Natural killer cell treated with Interleukin-12 subunit alpha and Interleukin-12 subunit beta and Interleukin-15 and Interleukin-18, amount 100 ng/mL, for 72 hours (primary cell): ENCODE measurements around the gene FN1. TPM values are rescaled to one million over a fixed set of nuclear protein-coding genes. Genes with fewer than 3 reads are reported as not detected.

ENCODE experiments used
- ATAC-seq, 2 donors: fragments of 150-1000 bp; cut with Tn5 transposase in 1 of 2; sonication (Bioruptor Pico), chemical (Tn5 transposase) in 1 of 2; 2 replicates each; pipeline ENCODE4 v1.10.0; 2021
- DNase-seq: peaks from one replicate; pipeline ENCODE4 v3.0.0; 2022; ENCODE audit warnings: low spot score
- H3K27ac Mint-ChIP-seq, 2 donors: 1 replicate in 1 of 2; 2 replicates in 1 of 2; pipeline ENCODE4 v1.8.0; 2022; ENCODE audit warnings: mixed read lengths in 2 of 2, mild to moderate bottlenecking in 1 of 2, moderate library complexity in 1 of 2
- H3K27me3 Mint-ChIP-seq, 2 donors: 1 replicate in 1 of 2; 2 replicates in 1 of 2; pipeline ENCODE4 v1.8.0; 2022; ENCODE audit warnings: mixed read lengths in 2 of 2
- H3K36me3 Mint-ChIP-seq: one replicate; pipeline ENCODE4 v1.8.0; 2022; ENCODE audit warnings: mixed read lengths
- H3K4me1 Mint-ChIP-seq, 2 donors: 1 replicate in 1 of 2; 2 replicates in 1 of 2; pipeline ENCODE4 v1.8.0; 2022; ENCODE audit warnings: low read depth in 2 of 2, mixed read lengths in 2 of 2, mild to moderate bottlenecking in 1 of 2
- H3K4me3 Mint-ChIP-seq: one replicate; pipeline ENCODE4 v1.8.0; 2022; ENCODE audit warnings: mixed read lengths
- H3K9me3 Mint-ChIP-seq: 2 replicates; pipeline ENCODE4 v1.8.0; 2022; ENCODE audit warnings: mixed read lengths
- total RNA-seq, 2 donors: library from RNA; stranded (reverse); gene quantifications; one replicate each; pipeline ENCODE4 v1.2.3, GENCODE V29; 2022

FN1 gene
- total RNA-seq, 2 donors from 2014 or later: 8.7 to 8.8 TPM

GRCh38 chr2:215347878-215348277 lies 88.0 kb downstream of the FN1 start:
- Mint-ChIP-seq H3K27ac (no peak overlapping the region), H3K27me3 (no peaks in the 10 kb centered on the region), H3K9me3 (no peaks in the 10 kb centered on the region), H3K4me3 (no peak overlapping the region), H3K4me1 (no peaks in the 10 kb centered on the region), H3K36me3 (peaks cover 16% of the 10 kb centered on the region)
- DNase-seq (no peak), ATAC-seq (no peak)

- no peak for DNase-seq
- H3K4me3 Mint-ChIP-seq: no peak overlapping the region
- peaks cover 47% of the 10 kb centered on the region for H3K36me3 Mint-ChIP-seq
- no peaks in the 10 kb centered on the region for H3K4me1 Mint-ChIP-seq
- no peak overlapping the region for H3K27ac Mint-ChIP-seq
- H3K27me3 Mint-ChIP-seq: no peaks in the 10 kb centered on the region
- H3K9me3 Mint-ChIP-seq: no peaks in the 10 kb centered on the region
- no peak for ATAC-seq
Measured at GRCh38 chr2:215338883-215339679, 96.8 kb downstream of the FN1 start.

GRCh38 chr2:215332872-215333595 lies 102.8 kb downstream of the FN1 start:
- DNase-seq (no peak), ATAC-seq (no peak)
- Mint-ChIP-seq H3K4me3 (no peak overlapping the region), H3K36me3 (peaks cover 41% of the 10 kb centered on the region), H3K27me3 (no peaks in the 10 kb centered on the region), H3K9me3 (no peaks in the 10 kb centered on the region), H3K27ac (no peak overlapping the region), H3K4me1 (peaks cover 0 to 2% of the 10 kb centered on the region in 2 donors)

- ATAC-seq (no peak), DNase-seq (no peak)
- H3K4me1 Mint-ChIP-seq: peaks cover 9 to 14% of the 10 kb centered on the region in 2 donors
- H3K4me3 Mint-ChIP-seq: no peak overlapping the region
- H3K36me3 Mint-ChIP-seq: peaks cover 28% of the 10 kb centered on the region
- H3K27ac Mint-ChIP-seq: no peak overlapping the region
- H3K27me3 Mint-ChIP-seq: no peaks in the 10 kb centered on the region
- no peaks in the 10 kb centered on the region for H3K9me3 Mint-ChIP-seq
Measured at GRCh38 chr2:215328066-215328465, 107.8 kb downstream of the FN1 start.

- Mint-ChIP-seq H3K9me3 (no peaks in the 10 kb centered on the region), H3K4me3 (no peak overlapping the region), H3K4me1 (peaks cover 24 to 25% of the 10 kb centered on the region in 2 donors), H3K27ac (no peak overlapping the region), H3K27me3 (no peaks in the 10 kb centered on the region), H3K36me3 (peaks cover 33% of the 10 kb centered on the region)
- ATAC-seq (no peak), DNase-seq (no peak)
Measured at GRCh38 chr2:215324811-215325210, 111.1 kb downstream of the FN1 start.

GRCh38 chr2:215320679-215321078 lies 115.2 kb downstream of the FN1 start:
- Mint-ChIP-seq H3K27me3 (no peaks in the 10 kb centered on the region), H3K4me3 (no peak overlapping the region), H3K36me3 (peaks cover 29% of the 10 kb centered on the region), H3K27ac (no peak overlapping the region), H3K4me1 (peaks cover 19 to 29% of the 10 kb centered on the region in 2 donors), H3K9me3 (no peaks in the 10 kb centered on the region)
- DNase-seq (no peak), ATAC-seq (no peak)

GRCh38 chr2:215320102-215320501 lies 115.8 kb downstream of the FN1 start:
- no peak for ATAC-seq
- H3K27me3 Mint-ChIP-seq: no peaks in the 10 kb centered on the region
- peaks cover 29% of the 10 kb centered on the region for H3K36me3 Mint-ChIP-seq

GRCh38 chr2:215319500-215319899 lies 116.4 kb downstream of the FN1 start:
- H3K4me3 Mint-ChIP-seq: no peak overlapping the region
- no peaks in the 10 kb centered on the region for H3K9me3 Mint-ChIP-seq
- DNase-seq (no peak), ATAC-seq (no peak)
- peaks cover 33% of the 10 kb centered on the region for H3K36me3 Mint-ChIP-seq
- no peak overlapping the region for H3K27ac Mint-ChIP-seq
- peaks cover 19 to 32% of the 10 kb centered on the region in 2 donors for H3K4me1 Mint-ChIP-seq
- H3K27me3 Mint-ChIP-seq: no peaks in the 10 kb centered on the region

More at GRCh38 chr2:215320102-215320501, 115.8 kb downstream of the FN1 start:
- Mint-ChIP-seq H3K4me1 (peaks cover 19 to 29% of the 10 kb centered on the region in 2 donors), H3K9me3 (no peaks in the 10 kb centered on the region), H3K27ac (no peak overlapping the region), H3K4me3 (no peak overlapping the region)
- no peak for DNase-seq

GRCh38 chr2:215316336-215316735 lies 119.5 kb downstream of the FN1 start:
- Mint-ChIP-seq H3K9me3 (no peaks in the 10 kb centered on the region), H3K27me3 (no peaks in the 10 kb centered on the region), H3K4me3 (no peak overlapping the region), H3K27ac (peak overlapping the region in 1 of 2 donors; percentile 33), H3K36me3 (peaks cover 22% of the 10 kb centered on the region), H3K4me1 (peaks cover 23 to 32% of the 10 kb centered on the region in 2 donors)
- ATAC-seq: no peak
- no peak for DNase-seq

- Mint-ChIP-seq H3K9me3 (no peaks in the 10 kb centered on the region), H3K27ac (no peak overlapping the region), H3K36me3 (peaks cover 16% of the 10 kb centered on the region), H3K4me3 (no peak overlapping the region), H3K4me1 (peaks cover 16 to 25% of the 10 kb centered on the region in 2 donors), H3K27me3 (no peaks in the 10 kb centered on the region)
- no peak for DNase-seq
- no peak for ATAC-seq
Measured at GRCh38 chr2:215315301-215315700, 120.6 kb downstream of the FN1 start.

GRCh38 chr2:215314896-215315295 lies 121.0 kb downstream of the FN1 start:
- no peaks in the 10 kb centered on the region for H3K27me3 Mint-ChIP-seq
- no peak overlapping the region for H3K4me3 Mint-ChIP-seq
- H3K4me1 Mint-ChIP-seq: peaks cover 14 to 22% of the 10 kb centered on the region in 2 donors
- ATAC-seq: no peak
- no peaks in the 10 kb centered on the region for H3K9me3 Mint-ChIP-seq
- no peak overlapping the region for H3K27ac Mint-ChIP-seq
- peaks cover 12% of the 10 kb centered on the region for H3K36me3 Mint-ChIP-seq
- no peak for DNase-seq

GRCh38 chr2:215313255-215313613 lies 122.6 kb downstream of the FN1 start:
- H3K4me1 Mint-ChIP-seq: peaks cover 14 to 22% of the 10 kb centered on the region in 2 donors
- peak overlapping the region; percentile 88 for H3K4me3 Mint-ChIP-seq
- no peaks in the 10 kb centered on the region for H3K27me3 Mint-ChIP-seq

GRCh38 chr2:215311625-215312396 lies 124.1 kb downstream of the FN1 start, which contains the start of gene ATIC:
Gene ATIC, plus strand, starts transcription at chr2:215312059. Its CDS starts 84 bp downstream, at chr2:215312143.
- peak within 1 kb of the TSS; percentile 67 to 81 for H3K27ac Mint-ChIP-seq
- H3K27me3 Mint-ChIP-seq: no peaks in the 10 kb centered on the region
- peak within 1 kb of the TSS; percentile 88 for H3K4me3 Mint-ChIP-seq
- H3K9me3 Mint-ChIP-seq: no peaks in the 10 kb centered on the region
- ATAC-seq (peak; percentile 99 to 100), DNase-seq (peak; percentile 95)
- peaks cover 9% of the 10 kb centered on the region for H3K36me3 Mint-ChIP-seq
- peaks cover 14 to 22% of the 10 kb centered on the region in 2 donors for H3K4me1 Mint-ChIP-seq

More at GRCh38 chr2:215313255-215313613, 122.6 kb downstream of the FN1 start:
- Mint-ChIP-seq H3K36me3 (peaks cover 9% of the 10 kb centered on the region), H3K27ac (peak overlapping the region; percentile 67 to 81), H3K9me3 (no peaks in the 10 kb centered on the region)
- ATAC-seq (no peak), DNase-seq (no peak)
